GM12891 (cell line): ENCODE data around the gene SRRM5.

Experiments
- POLR2A ChIP-seq: IDR thresholded peaks from 2 replicates; pipeline ENCODE4 v1.6.1; 2011; ENCODE audit warnings: low read depth, low read length, control low read depth
- POLR2AphosphoS5 ChIP-seq: IDR thresholded peaks from 2 replicates; pipeline ENCODE4 v1.6.1; 2011; ENCODE audit warnings: low read depth, low read length, control low read depth
- POU2F2 ChIP-seq: IDR thresholded peaks from 2 replicates; pipeline ENCODE4 v1.6.1; 2011; ENCODE audit warnings: low read depth, mild to moderate bottlenecking, control low read depth, low read length, moderate library complexity
- SPI1 ChIP-seq: IDR thresholded peaks from 2 replicates; pipeline ENCODE4 v1.6.1; 2011; ENCODE audit warnings: low read depth, low read length, control low read depth
- TAF1 ChIP-seq: IDR thresholded peaks from 2 replicates; pipeline ENCODE4 v1.6.1; 2011; ENCODE audit warnings: low read depth, low read length, control low read depth

DNA sequence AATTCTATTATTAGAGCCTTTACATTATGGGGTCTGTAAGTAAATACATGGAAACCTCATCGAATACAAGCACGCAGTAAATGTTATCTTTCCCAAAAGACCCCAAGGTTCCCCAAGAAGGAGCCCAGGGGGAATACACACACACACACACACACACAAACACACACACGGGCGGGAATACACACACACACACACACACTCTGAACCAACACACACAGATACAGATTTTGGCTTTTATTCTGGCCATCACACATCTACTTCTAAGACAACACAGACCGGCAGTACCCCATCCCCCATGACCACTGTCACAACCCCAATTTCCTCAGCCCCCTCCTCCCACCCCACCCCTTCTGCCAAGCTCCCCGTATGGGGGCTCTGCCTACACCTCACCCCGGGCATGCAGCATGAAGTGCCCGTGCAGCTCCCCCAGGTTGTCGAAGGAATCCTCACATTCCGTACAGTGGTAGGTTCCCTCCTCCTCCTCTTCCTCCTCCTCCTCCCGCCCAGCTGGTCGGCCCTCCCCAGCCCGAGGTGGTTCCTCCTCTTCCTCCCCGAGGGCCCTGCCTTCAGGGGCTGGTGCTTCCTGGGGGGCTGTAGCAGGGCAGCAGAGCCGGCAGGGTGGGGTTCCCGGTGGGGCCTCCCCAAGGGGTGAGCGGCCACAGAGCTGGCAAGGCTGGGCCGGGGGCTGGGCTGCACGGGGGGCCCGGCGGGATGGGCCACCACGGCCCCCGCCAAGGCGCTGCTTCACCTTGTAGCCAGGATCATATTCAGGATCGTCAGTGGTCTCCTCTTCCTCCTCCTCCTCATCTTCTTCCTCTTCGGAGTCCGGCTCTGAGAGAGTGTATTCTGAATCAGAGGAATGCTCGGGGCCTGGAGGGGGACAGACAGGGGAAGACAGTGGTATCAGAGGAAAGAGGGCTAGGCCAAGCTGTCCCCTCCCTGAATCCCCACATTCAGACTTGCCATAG, 4.4 kb upstream of the SRRM5 start:
- TF ChIP-seq POLR2A: no peak
- no peak for TF ChIP-seq TAF1
- TF ChIP-seq POLR2AphosphoS5: no peak
- TF ChIP-seq SPI1: no peak
- TF ChIP-seq POU2F2: no peak
